SK-N-SH treated with all-trans-retinoic acid at 6 μM for 48 hours (cell line): ENCODE data around the gene RERE.

Experiments used
- ATAC-seq: fragments of 200-7000 bp; cut with Tn5 transposase; 3 replicates; pipeline ENCODE4 v1.9.1; 2020; ENCODE audit warnings: mild to moderate bottlenecking, moderate library complexity
- BACH2 ChIP-seq: fragments of 250-450 bp; sonication (Bioruptor Pico); IDR thresholded peaks from 2 replicates; pipeline ENCODE4 v1.9.0; 2021; ENCODE audit warnings: mild to moderate bottlenecking, borderline replicate concordance
- CREB5 ChIP-seq: fragments of 250-450 bp; sonication (Bioruptor Pico); IDR thresholded peaks from 2 replicates; pipeline ENCODE4 v1.5.1; 2020; ENCODE audit warnings: low read depth, mild to moderate bottlenecking, moderate library complexity
- CSDC2 ChIP-seq: fragments of 250-450 bp; sonication (Bioruptor Pico); IDR thresholded peaks from 2 replicates; pipeline ENCODE4 v1.5.0; 2020; ENCODE audit warnings: mild to moderate bottlenecking, moderate library complexity
- CSRNP3 ChIP-seq: fragments of 250-450 bp; sonication (Bioruptor Pico); IDR thresholded peaks from 2 replicates; pipeline ENCODE4 v1.5.1; 2021; ENCODE audit warnings: mild to moderate bottlenecking, moderate library complexity
- ESRRG ChIP-seq: fragments of 250-450 bp; sonication (Bioruptor Pico); IDR thresholded peaks from 2 replicates; pipeline ENCODE4 v1.6.1; 2021; ENCODE audit warnings: mild to moderate bottlenecking
- ISL1 ChIP-seq: fragments of 250-450 bp; sonication (Bioruptor Pico); IDR thresholded peaks from 2 replicates; pipeline ENCODE4 v2.1.2; 2022; ENCODE audit warnings: mild to moderate bottlenecking, moderate library complexity
- OSR1 ChIP-seq: fragments of 250-450 bp; sonication (Bioruptor Pico); IDR thresholded peaks from 2 replicates; pipeline ENCODE4 v1.8.0; 2022; ENCODE audit warnings: moderate library complexity, mild to moderate bottlenecking, inconsistent platforms
- PATZ1 ChIP-seq: fragments of 250-450 bp; sonication (Bioruptor Pico); IDR thresholded peaks from 2 replicates; pipeline ENCODE4 v1.8.0; 2020; ENCODE audit warnings: mild to moderate bottlenecking, moderate library complexity, borderline replicate concordance
- POU6F1 ChIP-seq: fragments of 250-450 bp; sonication (Bioruptor Pico); IDR thresholded peaks from 2 replicates; pipeline ENCODE4 v1.8.0; 2021; ENCODE audit warnings: low read depth, mild to moderate bottlenecking, moderate library complexity, borderline replicate concordance
- PPARA ChIP-seq: fragments of 250-450 bp; sonication (Bioruptor Pico); IDR thresholded peaks from 2 replicates; pipeline ENCODE4 v1.5.0; 2020; ENCODE audit warnings: mild to moderate bottlenecking, borderline replicate concordance
- SNAI2 ChIP-seq: fragments of 250-450 bp; sonication (Bioruptor Pico); IDR thresholded peaks from 2 replicates; pipeline ENCODE4 v1.5.0; 2020; ENCODE audit warnings: mild to moderate bottlenecking, moderate library complexity
- TCF4 ChIP-seq: fragments of 250-450 bp; sonication (Bioruptor Pico); IDR thresholded peaks from 2 replicates; pipeline ENCODE4 v1.8.0; 2021; ENCODE audit warnings: mild to moderate bottlenecking, moderate library complexity, borderline replicate concordance
- TOX ChIP-seq: fragments of 250-450 bp; sonication (Bioruptor Pico); IDR thresholded peaks from 2 replicates; pipeline ENCODE4 v1.8.0; 2021; ENCODE audit warnings: mild to moderate bottlenecking, moderate library complexity, borderline replicate concordance
- ZC3H10 ChIP-seq: fragments of 250-450 bp; sonication (Bioruptor Pico); IDR thresholded peaks from 2 replicates; pipeline ENCODE4 v1.5.1; 2021; ENCODE audit warnings: mild to moderate bottlenecking, moderate library complexity
- ZFP3 ChIP-seq: fragments of 250-450 bp; sonication (Bioruptor Pico); IDR thresholded peaks from 2 replicates; pipeline ENCODE4 v1.5.0; 2020; ENCODE audit warnings: mild to moderate bottlenecking, moderate library complexity
- ZFP30 ChIP-seq: fragments of 450-650 bp; formaldehyde crosslinking; IDR thresholded peaks from 2 replicates; pipeline ENCODE4 v1.5.0; 2022; ENCODE audit warnings: mild to moderate bottlenecking, moderate library complexity
- ZNF565 ChIP-seq: fragments of 450-650 bp; formaldehyde crosslinking; conservative IDR thresholded peaks from 2 replicates; pipeline ENCODE4 v1.5.0; 2020; ENCODE audit warnings: low read depth, mild to moderate bottlenecking, moderate library complexity
- ZNF70 ChIP-seq: fragments of 450-650 bp; formaldehyde crosslinking; IDR thresholded peaks from 2 replicates; pipeline ENCODE4 v1.5.0; 2020; ENCODE audit warnings: mild to moderate bottlenecking, moderate library complexity
- ZNF8 ChIP-seq: fragments of 450-650 bp; formaldehyde crosslinking; IDR thresholded peaks from 2 replicates; pipeline ENCODE4 v1.5.0; 2020; ENCODE audit warnings: mild to moderate bottlenecking, moderate library complexity

Gene RERE

GRCh38 chr1:8355439-8356255 lies 461.8 kb downstream of the RERE start:
- no peak for TF ChIP-seq ZFP3 (CRISPR knock-in tag)
- no peak for TF ChIP-seq POU6F1 (CRISPR knock-in tag)
- no peak for TF ChIP-seq ZFP30 (CRISPR knock-in tag)
- no peak for TF ChIP-seq TCF4 (CRISPR knock-in tag)
- no peak for TF ChIP-seq CSRNP3 (CRISPR knock-in tag)
- TF ChIP-seq SNAI2 (CRISPR knock-in tag), result no peak
- no peak for TF ChIP-seq OSR1 (CRISPR knock-in tag)
- TF ChIP-seq ISL1, result no peak
- no peak for TF ChIP-seq TOX (CRISPR knock-in tag)
- ATAC-seq, result no peak

- TF ChIP-seq ZFP3 (CRISPR knock-in tag) (no peak), PPARA (CRISPR knock-in tag) (no peak), BACH2 (CRISPR knock-in tag) (no peak), ZC3H10 (CRISPR knock-in tag) (no peak)
- ATAC-seq, result no peak
Measured at GRCh38 chr1:8354038-8354437, 463.4 kb downstream of the RERE start.

- ATAC-seq, result no peak
- TF ChIP-seq PPARA (CRISPR knock-in tag) (no peak), ZFP3 (CRISPR knock-in tag) (no peak), ZC3H10 (CRISPR knock-in tag) (no peak), TOX (CRISPR knock-in tag) (no peak), CSDC2 (CRISPR knock-in tag) (no peak), BACH2 (CRISPR knock-in tag) (no peak), PATZ1 (no peak), ISL1 (no peak), ZNF565 (CRISPR knock-in tag) (no peak), CREB5 (CRISPR knock-in tag) (no peak), ESRRG (no peak), POU6F1 (CRISPR knock-in tag) (no peak), ZNF70 (no peak), ZNF8 (no peak), OSR1 (CRISPR knock-in tag) (no peak), CSRNP3 (CRISPR knock-in tag) (no peak)
- TF ChIP-seq, all 23 proteins: peak for 0
Measured at GRCh38 chr1:8352886-8353785, 464.3 kb downstream of the RERE start.
